Measurements from ENCODE around the gene B3GALT6.

Gene B3GALT6

DNA sequence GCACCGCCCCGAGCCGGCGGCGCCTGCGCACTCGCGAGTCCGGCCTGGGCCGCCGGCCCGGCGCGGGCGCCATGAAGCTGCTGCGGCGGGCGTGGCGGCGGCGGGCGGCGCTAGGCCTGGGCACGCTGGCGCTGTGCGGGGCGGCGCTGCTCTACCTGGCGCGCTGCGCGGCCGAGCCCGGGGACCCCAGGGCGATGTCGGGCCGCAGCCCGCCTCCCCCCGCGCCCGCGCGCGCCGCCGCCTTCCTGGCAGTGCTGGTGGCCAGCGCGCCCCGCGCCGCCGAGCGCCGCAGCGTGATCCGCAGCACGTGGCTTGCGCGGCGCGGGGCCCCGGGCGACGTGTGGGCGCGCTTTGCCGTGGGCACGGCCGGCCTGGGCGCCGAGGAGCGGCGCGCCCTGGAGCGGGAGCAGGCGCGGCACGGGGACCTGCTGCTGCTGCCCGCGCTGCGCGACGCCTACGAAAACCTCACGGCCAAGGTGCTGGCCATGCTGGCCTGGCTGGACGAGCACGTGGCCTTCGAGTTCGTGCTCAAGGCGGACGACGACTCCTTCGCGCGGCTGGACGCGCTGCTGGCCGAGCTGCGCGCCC, at the start of gene B3GALT6:
Gene B3GALT6, plus strand, starts transcription at position 30 of the 588 bp plus-strand sequence. Its CDS starts 42 bp downstream, at position 72.
- DNase-seq: no peak

DNA sequence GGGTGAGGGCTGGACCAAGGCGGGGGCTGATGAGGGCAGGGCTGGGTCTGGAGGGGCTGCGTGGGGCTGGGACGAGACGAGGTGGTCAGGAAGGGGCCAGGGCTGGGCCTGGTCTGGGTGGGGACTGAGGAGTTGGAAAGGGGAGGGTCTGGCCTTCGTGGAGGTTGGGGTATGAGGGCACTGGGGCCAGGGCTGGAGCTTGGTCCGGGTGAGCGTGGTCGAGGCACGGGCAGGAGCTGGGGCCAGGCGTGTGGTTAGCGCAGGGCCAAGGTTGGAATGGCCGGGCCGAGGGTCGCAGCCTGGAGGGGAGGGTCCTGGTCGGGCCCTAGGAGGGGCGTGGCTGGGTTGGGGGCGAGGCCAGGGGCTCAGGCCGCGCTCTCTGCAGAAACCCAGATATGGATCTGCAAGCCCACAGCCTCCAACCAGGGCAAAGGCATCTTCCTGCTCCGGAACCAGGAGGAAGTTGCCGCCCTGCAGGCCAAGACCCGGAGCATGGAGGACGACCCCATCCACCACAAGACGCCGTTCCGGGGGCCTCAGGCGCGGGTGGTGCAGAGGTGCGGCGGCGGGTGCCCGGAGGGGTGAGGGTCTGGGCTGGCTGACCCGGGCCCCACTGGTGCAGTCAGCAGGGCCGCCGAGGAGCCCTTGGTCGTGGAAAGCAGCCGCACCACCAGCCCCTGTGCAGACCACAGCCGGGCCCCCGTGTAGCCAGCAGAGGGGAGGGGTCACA, 49.4 kb upstream of the B3GALT6 start:
- no peak for DNase-seq

DNA sequence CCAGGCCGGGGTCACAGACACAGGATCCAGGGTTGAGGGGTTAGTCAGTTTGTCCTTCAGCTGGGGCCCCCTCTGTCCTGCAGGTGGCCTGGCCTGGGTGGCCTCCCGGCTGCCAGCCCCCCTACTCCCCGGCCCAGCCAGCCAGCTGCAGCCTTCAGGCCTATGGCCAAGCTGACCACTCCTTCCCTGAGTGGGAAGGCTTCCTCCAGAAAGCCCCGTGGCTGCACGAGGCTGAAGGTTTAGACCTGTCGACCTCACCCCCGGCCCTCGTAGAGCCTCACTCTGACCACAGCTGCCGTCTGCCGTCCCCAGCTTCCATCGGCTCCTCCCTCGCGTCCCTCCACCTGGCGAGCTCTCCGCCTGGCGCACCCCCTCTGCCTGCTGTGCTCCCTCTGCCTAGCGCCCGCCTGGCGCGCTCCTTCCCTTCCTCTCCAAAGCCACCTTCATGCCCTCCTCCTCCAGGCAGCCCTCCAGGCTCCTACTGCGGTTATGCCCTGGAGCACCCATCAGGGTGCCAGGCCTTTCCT, 48.8 kb upstream of the B3GALT6 start:
- no peak for DNase-seq

- DNase-seq: no peak
Observed at GRCh38 chr1:1183833-1184775, 47.9 kb upstream of the B3GALT6 start.

DNA sequence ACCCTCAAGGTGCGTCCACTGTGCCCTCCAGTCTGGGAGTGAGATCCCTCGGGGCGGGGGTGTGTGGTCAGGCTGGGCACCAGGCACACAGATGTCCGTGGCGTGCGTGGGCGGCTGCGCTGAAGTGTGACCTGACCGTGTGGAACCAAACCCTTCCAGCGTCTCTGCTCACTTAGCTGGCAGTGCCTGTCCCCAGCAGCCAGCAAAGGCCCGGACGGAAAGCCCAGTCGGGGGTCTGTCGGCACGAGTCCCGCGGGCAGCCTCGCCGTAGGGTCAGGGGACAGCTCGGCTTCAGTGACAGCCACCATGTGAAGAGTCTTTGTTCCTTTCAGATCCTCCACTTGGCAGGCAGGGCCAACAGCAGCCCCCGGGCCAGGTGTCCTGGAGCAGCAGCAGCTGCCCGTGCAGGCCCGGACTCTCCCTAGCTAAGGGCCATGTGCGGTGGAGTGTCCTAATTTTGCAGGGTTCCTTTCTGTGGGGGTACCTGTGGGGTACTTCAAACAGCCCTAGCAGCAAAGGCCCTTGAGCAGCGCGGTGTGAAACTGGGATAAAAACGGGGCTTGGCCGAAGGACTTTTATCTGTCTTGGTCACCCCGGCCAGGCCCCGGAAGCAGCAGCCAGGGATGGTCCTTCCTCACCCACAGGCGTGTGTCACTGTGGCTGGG, 46.8 kb upstream of the B3GALT6 start:
- no peak for DNase-seq

DNA sequence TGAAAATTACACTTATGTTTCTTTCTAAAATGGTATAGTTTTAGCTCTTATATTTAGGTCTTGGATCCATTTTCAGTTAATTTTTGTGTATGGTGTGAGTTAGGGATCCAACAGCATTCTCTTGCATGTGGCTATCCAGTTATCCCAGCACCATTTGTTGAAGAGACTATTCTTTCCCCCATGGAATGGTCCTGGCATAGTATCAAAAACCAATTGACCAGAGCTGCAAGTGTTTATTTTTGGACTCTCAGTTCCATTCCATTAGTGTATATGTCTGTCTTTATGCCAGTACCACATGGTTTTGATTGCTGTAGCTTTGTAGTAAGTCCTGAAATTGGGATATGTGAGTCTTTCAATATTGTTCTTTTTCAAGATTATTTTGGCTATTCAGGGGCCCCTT, 44.1 kb upstream of the B3GALT6 start:
- no peak for DNase-seq

DNA sequence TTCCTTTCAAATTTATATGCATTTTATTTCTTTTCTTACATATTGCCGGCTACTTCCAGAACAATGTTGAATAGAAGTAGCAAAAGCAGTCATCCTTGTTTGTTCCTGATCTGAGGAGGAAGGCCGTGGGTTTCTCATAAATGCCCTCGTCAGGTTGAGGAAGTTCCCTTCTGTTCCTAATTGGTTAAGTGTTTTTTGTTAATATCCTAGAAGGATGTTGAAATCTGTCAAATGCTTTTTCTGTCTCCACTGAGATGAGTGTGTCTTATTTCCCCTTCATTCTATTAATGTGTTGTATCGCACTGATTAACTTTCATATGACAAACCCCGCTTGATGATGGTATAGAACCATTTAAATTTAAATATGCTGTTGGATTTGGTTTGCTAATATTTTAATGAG, 42.9 kb upstream of the B3GALT6 start:
- no peak for DNase-seq

- peak; percentile 58 for DNase-seq
Observed at GRCh38 chr1:1191734-1192133, 40.3 kb upstream of the B3GALT6 start.

DNA sequence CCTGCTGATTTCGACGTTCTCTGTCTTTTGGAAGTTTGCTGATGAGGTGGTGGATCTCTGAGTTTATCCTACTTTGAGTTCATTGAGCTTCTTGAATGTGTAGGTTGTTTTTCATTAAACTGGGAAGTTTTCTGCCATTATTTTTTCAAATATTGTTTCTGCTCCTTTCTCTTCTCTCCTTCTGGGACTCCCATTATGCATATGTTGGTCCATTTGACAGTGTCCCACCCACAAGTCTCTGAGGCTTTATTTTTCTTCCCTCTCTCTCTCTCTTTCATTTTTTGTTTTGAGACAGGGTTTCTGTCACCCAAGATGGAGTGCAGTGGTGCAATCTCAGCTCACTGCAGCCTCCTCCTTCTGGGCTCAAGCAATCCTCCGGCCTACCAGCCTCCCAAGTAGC, 37.3 kb upstream of the B3GALT6 start:
- peak; percentile 28 for DNase-seq

DNA sequence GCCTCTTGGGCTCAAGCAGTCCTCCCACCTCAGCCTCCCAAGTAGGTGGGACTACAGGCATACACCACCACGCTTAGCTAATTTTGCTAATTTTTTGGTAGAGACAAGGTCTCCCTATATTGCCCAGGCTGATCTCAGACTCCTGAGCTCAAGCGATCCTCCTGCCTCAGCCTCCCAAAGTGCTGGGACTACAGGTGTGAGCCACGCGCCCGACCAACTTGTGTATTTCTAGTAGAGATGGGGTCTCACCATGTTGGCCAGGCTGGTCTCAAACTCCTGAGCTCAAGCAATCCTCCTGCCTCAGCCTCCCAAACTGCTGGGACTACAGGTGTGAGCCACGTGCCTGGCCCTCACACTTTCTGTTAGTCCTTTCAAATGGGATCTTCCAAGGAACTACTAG, 36.3 kb upstream of the B3GALT6 start:
- peak; percentile 55 for DNase-seq

- peak; percentile 63 for DNase-seq
Observed at GRCh38 chr1:1196431-1197187, 35.4 kb upstream of the B3GALT6 start.

- DNase-seq: no peak
Observed at GRCh38 chr1:1197188-1197500, 34.9 kb upstream of the B3GALT6 start.

GRCh38 chr1:1197551-1198422, 34.2 kb upstream of the B3GALT6 start:
- DNase-seq: peak; percentile 63

DNA sequence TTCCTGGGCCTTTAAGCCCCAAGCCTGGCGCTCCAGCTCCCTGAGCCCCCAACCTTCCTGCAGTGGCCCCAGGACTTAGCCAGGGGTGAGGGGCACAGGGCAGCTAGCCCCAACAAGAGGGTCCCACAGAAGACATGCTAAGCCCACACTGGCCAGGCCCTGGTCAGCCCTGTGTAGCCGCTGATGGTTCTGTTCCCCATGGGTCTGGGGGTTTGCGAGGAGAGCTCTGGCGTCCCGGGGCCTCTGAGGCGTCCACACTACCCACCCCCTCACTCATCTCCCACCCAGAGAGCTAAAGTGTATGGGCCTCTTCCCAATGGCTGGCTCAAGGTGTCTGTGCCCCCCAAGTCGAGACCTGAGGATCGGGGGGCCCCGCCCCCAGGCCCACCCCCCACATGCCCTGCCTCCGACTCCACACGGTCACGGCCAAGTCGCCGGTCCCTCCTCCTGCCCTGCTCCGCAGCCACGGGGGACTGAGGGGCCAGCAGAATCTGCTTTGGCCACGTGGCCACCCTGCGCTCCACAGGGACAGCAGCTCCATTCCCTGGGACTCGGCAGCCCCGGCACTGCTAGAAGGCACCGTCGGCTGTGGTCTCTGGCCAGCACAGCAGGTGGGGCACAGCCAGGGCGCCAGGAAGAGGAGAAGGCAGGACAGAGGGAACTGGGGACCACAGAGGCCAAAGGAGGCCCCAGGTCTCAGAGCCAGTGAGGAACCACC, 33.5 kb upstream of the B3GALT6 start:
- DNase-seq: peak; percentile 61

GRCh38 chr1:1199141-1199960, 32.7 kb upstream of the B3GALT6 start:
- DNase-seq: peak; percentile 62

DNA sequence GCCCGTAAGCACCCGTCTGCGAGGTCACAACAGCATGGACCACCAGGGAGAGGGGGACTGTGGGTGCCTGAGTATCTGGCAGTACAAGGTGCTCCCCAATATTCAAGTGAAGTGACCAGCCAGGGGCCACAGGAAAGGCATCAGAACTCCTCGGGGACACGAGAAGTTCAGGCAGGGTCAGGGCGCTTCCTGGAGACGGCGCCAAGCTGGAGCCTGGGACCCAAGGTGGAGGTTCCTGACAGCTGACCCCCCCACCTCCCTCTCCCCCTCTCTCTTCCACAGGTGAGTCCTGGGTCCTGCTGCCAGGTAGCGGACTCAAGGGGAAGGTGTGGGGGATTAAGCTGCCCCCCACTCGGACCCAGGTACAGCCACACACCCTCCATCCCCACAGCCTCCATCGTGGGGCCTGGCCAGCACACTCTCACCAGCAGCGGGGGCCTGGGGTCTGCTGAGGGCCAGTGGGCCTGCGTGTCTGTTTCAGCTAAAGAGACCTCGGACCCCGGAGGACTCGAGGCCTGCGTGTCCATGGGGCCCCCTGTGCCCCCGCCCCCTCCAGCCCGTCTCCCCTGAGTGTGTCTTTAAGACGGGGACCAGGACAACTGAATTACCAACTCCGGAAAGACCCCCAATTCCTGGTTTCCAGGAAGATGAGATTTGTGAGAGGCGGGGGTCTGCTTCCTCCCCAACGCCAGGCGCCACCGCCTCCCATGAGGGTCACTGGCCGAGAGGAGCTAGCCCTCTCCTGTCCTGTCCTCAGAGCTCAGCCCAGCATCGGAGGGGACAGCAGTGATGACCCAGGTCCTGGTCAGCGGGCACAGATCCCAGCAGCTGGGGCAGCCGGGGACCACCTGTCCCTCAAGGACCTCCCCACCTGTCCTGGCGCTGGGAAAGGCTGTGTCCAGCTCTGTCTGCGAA, 31.8 kb upstream of the B3GALT6 start:
- DNase-seq: peak; percentile 65

- peak; percentile 97 for DNase-seq
Observed at GRCh38 chr1:1200876-1201810, 30.9 kb upstream of the B3GALT6 start.
